Cortex of kidney (tissue), 1 donor: ENCODE results near the gene PIKFYVE.
"Not testable (repeated sequence)": the region's sequence is repeated elsewhere in the genome, so short reads cannot be mapped to it uniquely, and the experiment has no call there.

Source experiments
- DNase-seq: peaks from one replicate; lab custom pipeline; 2025; lab: John Stamatoyannopoulos, UW

The PIKFYVE gene

DNA sequence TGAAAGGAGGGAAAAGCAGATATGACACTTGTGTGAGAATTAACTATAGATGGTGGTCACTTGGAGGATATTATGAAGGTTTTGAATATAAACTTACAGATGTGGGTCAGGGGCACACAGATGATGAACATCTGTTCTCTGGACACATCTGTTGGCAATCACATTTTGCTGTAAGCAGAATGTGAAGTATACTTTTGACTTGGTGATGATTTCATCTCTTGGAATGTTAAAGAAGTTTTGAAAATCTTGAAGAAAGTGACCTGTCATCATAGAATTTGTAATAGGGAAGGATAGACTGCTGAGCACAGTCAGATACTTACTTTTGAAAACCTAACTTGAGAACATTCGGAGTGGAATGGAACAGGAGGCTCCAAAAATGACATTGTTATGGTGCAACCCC is 40.2 kb downstream of the PIKFYVE start:
- no peak for DNase-seq

DNA sequence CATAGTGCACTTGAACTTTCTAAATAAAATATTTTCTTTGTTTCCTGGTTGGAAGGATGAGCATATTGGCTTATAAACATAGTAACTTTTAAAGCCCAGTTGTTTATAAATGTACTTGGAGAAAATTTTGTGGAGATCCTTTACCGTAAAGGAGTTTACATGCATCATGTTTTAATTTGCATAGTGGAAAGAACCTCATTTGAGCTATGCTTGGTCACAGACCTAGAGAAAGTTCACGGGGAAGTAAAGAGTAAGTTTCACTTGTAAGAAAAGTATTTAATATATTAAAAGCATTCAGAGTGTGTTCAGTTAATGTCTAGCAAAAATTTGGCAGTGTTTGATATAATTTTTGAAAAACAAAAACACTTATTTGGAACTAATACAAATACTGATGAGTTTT is 45.3 kb downstream of the PIKFYVE start:
- no peak for DNase-seq

DNA sequence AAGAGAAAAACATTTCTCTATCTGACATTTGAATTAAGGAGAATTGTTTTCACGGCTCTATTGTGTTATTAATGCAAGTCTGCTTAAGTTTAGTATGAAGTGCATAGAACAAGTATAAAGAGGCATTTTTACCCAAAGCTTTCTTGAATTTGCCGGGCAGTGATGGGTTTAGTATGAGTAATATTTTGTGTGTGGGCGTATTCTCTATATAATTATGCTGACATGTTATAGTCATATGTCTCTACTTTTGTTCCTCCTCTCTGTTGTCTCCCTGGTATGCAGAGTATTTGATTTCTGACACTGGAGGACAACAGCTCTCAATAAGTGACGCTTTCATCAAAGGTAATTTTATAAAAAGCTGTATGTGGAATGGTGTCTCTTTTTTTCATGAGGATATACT is 45.9 kb downstream of the PIKFYVE start:
- DNase-seq, result no peak

DNA sequence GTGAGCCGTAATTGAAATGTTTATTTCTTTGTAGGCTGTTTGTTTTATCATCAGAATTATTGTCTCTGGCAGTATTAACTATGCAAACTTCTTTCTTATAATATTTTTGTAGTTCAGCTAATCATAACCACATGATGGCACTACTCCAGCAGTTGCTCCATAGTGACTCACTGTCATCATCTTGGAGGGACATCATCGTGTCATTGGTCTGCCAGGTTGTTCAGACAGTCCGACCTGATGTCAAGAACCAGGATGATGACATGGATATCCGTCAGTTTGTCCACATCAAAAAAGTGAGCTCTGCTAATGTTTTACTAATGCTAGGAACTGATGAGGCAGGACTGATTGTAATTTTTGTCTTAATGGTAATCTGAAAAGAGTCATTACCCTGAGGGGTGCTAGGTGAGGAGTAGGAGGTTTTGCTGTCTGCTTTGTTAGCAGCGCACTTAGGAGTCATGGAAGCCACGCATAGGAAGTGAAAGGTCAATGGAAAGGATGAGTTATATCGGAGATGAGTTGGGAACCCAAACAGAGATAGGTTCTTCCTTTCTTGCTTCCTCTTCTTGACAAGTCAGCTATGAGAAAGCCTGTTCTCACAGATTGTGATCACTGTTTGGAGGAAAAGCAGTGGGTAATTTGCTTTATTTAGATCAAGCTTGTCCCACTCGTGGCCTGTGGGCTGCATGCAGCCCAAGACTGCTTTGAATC is 49.2 kb downstream of the PIKFYVE start:
- DNase-seq, result no peak

DNA sequence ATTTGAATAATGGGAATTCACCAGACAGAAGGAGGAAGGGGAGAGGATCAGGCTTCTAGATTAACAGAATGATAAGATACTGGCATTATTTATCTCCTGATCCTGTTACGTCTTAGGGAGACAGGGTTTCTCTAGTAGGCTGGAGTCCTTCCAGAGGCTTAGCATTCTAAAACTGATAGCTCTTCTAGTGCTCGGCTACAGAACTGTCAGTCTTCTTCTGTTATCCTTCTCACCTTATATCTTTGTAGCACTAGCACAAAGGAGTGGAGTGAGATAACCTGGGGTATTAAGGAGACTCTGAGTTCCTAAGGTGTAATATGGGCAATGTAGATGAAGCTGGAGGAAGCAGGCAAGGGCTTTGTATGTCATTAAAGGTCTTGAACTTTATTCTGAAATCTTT is 52.1 kb downstream of the PIKFYVE start:
- no peak for DNase-seq

DNA sequence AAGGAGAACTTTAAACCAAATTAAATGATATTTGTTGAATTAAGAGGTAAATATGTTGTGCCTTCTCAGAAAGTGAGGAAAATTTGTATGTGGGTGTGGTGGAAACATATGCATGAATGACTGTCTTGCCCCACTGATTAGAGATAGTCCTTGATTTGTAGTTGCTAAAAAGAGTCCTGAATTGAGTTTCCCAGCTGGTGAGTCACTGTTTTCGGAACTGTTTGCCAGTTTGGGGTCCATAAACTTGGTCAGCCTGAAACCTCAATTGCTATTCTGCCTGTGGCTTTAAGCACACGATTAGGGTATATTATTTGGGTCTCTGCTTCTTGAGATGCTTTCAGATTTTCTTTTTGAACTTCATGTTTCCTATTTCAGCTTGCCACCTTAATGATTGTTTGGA is 53.3 kb downstream of the PIKFYVE start:
- no peak for DNase-seq

DNA sequence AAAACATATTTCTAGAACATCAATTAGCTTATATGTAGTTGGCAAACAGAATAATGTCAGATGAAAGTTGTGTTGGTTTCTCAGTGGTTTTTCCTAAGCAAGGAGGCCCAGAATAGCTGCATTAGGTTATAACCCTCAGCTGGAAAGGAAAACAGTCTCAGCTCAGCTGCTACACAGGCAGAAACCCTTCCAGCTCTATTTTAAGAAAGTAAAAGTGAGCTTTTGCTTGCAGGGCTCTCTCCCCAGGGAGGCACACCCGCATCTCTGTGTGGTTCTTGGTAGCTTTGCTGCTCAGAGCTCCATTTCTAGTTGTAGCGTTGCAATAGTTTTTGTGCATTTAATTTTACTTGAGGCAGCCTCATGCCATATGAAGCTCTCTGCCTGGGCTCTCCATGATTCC is 54.6 kb downstream of the PIKFYVE start:
- DNase-seq, result no peak

DNA sequence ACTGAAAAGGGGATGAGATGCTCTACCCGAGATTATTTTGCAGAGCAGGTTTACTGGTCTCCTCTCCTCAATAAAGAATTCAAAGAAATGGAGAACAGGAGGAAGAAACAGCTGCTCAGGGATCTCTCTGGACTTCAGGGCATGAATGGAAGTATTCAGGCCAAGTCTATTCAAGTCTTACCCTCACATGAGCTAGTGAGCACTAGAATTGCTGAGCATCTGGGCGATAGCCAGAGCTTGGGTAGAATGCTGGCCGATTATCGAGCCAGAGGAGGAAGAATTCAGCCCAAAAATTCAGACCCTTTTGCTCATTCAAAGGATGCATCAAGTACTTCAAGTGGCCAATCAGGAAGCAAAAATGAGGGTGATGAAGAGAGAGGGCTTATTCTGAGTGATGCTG is 60.0 kb downstream of the PIKFYVE start:
- no peak for DNase-seq

DNA sequence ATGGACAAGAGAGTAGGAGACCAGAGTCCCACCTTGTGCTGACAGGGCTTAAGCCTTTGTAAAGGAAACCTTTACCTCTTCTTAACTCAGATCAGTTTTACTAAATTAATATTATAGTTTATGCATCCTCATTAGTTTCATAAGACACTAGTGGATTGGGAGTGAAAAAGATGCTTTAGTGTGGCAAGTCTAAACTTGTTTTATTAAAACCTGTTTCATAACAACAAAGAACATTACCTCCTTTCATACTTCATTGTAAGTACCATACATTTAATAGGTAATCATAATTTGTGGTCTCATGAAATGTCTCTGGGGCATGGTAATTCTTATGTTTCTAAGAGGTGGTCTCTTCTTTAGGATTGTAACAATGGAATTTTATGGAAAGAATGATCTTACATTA is 63.4 kb downstream of the PIKFYVE start:
- no peak for DNase-seq

DNA sequence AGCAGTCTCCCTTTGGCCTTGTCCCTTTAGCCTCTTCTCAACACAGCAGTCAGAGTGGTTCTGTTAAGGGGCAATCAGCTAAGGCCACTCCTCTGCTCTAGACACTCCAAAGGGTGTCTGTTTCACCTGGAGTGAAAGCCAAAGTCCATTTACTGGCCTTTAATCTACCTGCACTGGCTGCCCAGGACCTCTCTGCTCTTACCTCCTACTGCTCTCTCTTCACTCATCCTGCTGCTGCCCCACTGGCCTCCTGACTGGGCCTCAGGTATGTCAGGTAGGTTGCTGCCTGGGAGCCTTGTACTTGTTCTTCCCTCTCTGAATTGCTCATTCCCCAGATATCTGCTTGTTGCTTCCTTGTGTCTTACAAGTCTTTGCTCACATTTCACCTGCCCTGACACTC is 68.2 kb downstream of the PIKFYVE start:
- no peak for DNase-seq

DNA sequence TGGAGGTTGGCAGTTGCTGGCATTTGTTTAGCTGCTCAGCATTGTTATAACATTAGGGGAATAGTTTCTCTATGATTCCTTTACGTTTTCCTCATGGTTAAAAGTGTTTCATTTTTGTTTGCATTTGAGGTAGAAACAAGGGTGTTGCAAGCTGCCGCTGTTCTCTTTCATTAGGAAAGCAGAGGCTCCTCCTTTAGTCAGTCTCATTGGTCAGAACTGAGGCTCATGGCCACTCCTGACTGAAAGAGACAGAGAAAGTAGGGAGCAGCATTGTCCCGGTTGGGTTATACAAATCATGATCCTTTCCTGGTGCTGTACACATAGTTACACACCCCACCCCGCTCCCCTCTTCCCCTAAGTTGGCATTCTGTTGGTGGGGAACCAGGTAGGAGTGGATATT is 80.7 kb downstream of the PIKFYVE start:
- no peak for DNase-seq

DNA sequence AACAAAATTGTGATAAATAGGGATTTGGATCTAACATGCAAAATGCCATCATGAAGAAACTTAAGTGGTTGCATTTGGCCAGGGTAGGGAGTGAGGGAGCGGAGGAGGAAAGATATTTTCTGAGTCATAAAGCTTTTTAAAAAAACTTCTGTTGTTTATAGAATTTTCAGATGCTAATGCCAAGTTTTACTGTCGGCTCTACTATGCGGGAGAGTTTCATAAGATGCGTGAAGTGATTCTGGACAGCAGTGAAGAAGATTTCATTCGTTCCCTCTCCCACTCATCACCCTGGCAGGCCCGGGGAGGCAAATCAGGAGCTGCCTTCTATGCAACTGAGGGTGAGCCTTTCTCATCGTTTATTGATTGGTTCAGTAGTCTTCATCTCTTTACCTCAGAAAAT is 84.6 kb downstream of the PIKFYVE start:
- DNase-seq, result no peak

DNA sequence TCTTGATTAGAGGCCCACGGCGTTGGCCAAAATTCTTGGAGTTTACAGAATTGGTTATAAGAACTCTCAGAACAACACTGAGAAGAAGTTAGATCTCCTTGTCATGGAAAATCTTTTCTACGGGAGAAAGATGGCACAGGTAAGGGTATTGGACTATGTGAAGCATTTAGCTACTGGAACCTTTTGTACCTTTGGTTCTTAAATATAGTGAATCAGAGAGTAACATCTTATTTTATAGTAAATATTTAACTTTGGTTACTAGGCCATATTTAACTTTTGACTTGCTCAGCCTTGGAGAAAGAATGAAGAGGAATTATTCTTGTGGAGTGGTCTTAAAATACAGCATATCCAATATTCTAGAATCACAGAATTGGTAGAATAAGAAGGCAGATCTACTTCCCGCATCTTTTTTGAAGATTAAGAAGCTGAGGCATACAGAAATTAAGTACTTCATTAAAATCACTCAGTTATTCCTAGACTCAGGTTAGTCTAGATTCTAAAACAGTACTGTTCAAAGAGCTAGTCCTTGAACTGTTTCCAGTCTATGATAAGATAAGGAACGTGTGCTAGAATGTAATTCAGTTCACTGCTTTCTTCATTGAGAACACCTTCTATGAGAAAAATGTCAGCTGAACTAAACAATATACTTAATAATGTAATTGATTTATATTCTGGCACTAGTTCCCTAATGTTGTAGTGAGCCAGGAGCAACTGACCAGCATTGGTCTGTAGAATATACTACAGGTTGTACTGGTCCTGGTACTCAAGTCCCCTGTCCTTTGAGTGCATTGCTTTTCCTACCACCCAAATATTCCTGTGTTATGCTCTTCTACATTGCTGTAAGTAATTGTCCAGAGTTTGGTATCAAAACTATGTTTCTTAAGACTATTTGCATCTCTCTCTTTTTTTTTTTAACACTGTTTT is 86.9 kb downstream of the PIKFYVE start:
- no peak for DNase-seq

DNA sequence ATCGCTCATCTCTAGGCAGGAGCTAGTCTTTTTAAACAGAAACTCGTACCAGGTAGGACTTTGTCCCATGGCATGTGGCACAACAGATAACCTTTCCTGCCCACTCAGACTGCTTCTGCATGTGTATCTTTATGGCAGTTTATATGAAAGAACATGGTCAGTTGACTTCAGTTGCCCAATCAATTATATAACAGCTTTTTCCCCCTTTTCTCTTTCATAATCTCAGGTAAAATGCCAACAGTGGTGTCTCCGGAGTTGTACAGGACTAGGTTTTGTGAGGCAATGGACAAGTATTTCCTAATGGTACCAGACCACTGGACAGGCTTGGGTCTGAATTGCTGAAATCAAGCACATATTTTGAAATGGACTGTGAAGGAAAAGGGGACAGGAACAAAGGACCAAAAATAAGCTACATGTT is 88.9 kb downstream of the PIKFYVE start:
- DNase-seq, result no peak

DNA sequence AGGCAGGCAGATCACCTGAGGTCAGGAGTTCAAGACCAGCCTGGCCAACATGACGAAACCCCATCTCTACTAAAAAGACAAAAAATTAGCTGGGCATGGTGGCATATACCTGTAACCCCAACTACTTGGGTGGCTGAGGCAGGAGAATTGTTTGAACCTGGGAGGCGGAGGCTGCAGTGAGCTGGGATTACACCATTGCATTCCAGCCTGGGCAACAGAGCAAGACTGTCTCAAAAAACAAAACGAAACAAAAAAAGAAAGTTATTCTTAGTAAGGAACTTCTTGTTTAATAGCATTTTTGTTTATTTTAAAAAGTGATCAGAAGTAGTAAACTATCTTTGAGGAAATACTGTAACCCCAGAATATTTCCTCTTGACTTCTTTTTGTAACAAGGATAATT is 90.4 kb downstream of the PIKFYVE start:
- not testable (repeated sequence) for DNase-seq

DNA sequence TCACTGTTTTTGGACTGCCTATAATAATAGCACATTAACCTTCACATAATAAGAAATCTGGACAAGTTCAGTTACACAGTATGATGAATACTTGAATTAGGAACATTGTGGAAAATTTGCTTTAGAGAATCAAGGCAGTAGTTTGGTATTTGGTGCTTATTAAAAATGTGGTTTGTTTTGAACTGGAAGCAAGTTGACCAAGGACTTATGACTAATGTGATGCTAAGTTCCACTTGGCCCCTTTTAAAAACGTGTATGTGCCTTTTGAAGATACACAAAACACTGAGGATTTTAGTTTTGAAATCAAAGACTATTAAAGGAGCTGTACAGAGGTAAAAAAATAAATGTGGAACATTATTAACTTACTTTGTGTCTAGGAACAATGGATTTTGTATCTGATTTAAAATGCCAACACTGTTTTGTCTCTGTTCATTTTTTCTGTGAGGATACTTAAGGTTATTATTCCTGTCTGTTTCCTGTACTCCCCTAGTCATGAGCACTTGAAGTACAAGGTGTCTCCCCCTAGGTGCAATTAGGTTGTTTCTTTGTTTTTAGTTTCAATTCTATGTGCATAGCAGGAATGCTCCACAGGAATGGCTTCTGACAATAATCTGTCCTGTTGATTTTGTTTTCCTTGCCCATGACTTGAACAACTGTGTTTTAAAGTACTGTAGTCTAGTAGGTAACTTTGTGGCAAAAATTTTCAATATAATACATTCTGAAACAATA is 91.0 kb downstream of the PIKFYVE start:
- DNase-seq, result no peak

DNA sequence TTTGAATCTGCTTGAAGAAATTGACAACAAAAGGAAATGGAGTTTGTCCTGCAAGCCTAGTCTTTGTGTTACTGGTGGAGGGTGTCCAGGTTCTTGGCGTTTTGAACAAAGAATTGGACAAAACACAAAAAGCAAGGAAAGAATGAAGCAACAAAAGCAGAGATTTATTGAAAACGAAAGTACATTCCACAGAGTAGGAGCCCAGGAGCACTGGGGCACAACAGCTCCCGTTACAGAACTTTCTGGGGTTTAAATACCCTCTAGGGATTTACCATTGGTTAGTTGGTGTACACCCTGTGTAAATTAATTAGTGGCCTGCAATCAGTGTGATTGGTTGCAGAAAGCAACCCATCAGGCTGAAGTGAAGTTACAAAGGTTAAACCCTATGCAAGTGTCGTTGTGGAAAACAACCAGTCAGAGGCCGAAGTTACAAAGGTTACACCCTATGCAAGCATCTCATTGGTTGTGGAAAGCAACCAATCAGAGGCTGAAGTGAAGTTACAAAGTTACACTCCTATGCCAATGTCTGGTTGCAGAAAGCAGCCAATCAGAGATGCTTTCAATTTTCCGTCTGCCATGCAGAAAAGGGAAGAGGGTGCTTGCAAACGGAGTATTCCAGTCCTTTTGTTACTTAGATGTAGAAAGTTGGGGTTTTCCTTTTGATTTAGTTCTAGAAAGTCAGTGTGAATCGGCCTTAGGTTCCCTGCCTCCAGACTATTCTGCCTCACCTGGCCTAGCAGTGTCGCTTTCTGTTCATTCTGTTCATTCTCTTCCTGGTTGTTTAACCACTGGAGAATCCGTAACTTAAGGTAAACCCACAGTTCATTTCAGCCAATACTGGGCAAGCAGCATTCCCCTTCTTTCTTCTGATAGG is 92.9 kb downstream of the PIKFYVE start:
- no peak for DNase-seq

DNA sequence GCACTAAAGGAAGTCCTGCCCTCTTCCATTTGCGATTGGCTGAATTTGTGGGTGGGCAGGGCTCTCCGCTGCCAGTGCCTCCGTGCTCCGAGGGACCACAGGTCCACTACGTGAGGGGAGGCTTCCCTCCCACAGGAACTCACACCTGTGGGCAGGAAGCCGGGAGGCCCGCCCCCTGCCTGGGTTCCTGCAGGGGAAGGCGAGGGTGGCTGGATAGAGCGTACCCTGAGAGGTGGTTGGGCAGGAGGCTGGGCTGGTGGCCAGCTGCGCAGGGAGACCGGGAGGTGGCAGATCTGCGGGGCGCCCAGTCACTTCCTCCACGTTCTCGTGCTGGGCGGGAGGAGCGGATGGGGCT is 93.6 kb downstream of the PIKFYVE start:
- DNase-seq, result no peak

DNA sequence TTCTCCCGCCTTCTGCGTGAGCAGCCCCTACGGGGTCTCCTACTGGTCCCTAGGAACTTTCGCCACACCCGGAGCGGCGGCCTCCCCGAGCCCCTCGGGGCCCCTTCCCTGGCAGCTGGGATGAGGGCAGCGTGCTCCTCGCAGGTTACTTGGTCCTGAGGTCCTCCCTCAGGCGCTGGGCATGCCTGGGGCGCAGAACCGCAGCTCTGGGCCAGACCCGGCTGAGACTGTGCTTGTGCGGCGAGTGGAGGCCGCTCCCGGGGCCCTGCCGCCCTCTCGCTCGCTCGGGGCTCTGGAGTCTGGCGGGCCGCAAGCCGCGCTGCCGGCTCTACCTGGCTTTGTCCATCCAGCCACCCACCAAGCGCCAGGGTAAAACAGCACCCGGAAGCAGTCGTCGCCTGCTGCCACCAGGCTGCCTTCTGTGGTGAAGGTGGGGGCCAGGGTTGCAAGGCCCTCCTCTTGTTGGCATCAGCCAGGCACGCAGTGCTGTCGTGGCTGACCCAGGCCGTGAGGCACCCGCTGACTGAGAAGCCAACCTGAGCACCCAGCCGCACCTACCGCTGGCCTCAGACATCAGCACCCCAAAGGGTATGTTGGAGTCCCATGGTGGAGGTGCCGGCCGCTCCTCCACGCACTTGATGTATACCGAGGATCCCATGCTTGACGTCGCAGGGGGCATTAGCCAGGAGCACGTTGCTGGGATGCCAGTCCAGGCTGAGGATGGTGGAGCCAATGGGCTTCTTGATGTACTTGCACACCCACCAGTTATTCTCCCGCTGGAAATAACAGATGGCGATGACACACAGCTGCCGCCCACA is 94.4 kb downstream of the PIKFYVE start:
- DNase-seq, result no peak

DNA sequence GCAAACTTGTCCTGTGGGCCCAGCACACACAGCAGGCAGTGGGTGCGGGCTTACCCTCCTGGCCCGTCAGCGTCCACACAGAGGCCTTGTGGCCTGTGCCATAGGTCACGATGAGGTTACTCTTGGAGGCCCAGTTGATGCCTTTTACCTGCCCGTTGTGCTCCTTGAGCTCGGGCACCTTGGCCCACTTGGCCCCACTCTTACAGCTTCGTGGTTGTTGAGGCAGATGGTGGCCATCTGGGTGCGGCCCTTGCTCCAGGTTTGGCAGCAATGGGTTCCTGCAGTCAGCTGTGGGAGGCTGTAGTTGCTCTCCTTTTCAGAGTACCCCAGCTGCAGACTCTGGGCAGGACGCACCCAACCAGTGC is 95.0 kb downstream of the PIKFYVE start:
- no peak for DNase-seq

DNA sequence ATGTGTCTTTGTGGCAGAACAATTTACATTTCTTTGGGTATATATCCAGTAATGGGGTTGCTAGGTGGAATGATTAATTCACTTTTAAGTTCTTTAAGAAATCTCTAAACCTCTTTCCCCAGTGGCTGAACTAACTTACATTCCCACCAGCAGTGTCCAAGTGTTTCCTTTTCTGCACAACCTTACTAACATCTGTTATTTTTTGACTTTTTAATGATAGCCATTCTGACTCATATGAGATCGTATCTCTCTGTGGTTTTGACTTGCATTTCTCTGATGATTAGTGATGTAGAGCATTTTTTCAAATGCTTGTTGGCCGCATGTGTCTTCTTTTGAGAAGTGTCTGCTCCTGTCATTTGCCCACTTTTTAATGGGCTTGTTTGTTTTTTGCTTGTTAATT is 97.4 kb downstream of the PIKFYVE start:
- DNase-seq, result no peak
